ENCODE data around the gene COL5A3.

GRCh38 chr19:10043286-10043927, 33.1 kb upstream of the COL5A3 start:
- TF ChIP-seq EZH2 (IDR thresholded peaks at IDR 0.05; ENCODE audit: borderline replicate concordance) (no peak), CTCF (IDR thresholded peaks at IDR 0.05; ENCODE audit: poor library complexity) (no peak)

Measured in hepatocyte (in vitro differentiated cells).